GM19351 (cell line): ENCODE data around the gene ZDHHC4.
"Not testable (repeated sequence)": the region's sequence is repeated elsewhere in the genome, so short reads cannot be mapped to it uniquely, and the experiment has no call there.

Experiments used
- ATAC-seq: cut with Tn5 transposase; IDR thresholded peaks from one replicate; pipeline ENCODE4 v1.9.1; 2021; ENCODE audit warnings: mild to moderate bottlenecking, moderate library complexity; ENCODE audit not compliant: unreplicated experiment

ZDHHC4 gene

GRCh38 chr7:6559896-6560295 lies 17.4 kb upstream of the ZDHHC4 start:
- no peak for ATAC-seq

GRCh38 chr7:6562106-6562505 lies 15.1 kb upstream of the ZDHHC4 start:
- no peak for ATAC-seq

- ATAC-seq, result no peak
Measured at GRCh38 chr7:6563936-6564770, 13.1 kb upstream of the ZDHHC4 start.

DNA sequence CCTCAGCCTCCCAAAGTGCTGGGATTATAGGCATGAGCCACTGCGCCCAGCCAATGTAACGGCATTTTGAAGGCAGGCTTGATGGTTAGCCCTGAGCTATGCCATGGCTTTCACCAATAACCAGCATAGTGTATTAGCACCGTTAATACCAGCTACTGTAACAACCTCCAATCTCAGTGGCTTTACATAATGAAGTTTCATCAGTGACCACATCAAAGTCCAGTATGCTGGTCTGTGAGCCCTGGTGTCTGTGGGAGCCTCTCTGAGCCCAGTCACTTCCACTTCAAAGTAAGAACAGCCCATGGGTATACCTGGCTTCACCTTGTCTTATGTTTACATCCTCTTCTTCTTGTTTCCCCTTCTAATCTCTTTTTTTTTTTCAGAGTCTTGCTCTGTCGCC lies 11.6 kb upstream of the ZDHHC4 start:
- ATAC-seq, result no peak

GRCh38 chr7:6567886-6568285 lies 9.4 kb upstream of the ZDHHC4 start:
- no peak for ATAC-seq

DNA sequence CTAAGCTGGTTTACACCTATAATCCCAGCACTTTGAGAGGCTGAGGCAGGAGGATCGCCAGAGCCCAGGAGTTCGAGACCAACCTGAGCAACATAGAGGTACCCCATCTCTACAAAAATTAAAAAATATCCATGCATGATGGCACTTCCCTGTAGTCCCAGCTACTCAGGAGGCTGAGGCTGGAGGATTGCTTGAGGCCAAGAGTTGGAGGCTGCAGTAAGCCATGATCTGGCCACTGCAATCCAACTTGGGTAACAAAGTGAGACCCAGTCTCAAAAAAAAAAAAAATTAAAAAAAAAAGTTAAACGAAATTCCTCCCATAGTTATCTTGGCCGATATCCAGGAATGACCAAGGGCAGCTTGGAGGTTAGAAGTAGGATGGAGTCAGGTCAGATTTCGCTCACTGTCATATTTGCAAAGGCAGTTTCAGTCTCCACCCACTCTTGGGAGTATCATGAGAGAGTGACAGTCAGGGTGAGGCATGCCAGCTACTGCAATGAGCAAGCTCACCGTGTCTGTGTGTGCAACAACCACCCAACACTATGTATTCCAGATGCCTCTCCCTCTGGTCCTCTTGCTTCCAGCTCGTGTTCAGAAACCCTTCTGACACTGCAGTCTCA lies 6.0 kb upstream of the ZDHHC4 start:
- no peak for ATAC-seq

- ATAC-seq, result no peak
Measured at GRCh38 chr7:6575281-6576023, 1.8 kb upstream of the ZDHHC4 start.

DNA sequence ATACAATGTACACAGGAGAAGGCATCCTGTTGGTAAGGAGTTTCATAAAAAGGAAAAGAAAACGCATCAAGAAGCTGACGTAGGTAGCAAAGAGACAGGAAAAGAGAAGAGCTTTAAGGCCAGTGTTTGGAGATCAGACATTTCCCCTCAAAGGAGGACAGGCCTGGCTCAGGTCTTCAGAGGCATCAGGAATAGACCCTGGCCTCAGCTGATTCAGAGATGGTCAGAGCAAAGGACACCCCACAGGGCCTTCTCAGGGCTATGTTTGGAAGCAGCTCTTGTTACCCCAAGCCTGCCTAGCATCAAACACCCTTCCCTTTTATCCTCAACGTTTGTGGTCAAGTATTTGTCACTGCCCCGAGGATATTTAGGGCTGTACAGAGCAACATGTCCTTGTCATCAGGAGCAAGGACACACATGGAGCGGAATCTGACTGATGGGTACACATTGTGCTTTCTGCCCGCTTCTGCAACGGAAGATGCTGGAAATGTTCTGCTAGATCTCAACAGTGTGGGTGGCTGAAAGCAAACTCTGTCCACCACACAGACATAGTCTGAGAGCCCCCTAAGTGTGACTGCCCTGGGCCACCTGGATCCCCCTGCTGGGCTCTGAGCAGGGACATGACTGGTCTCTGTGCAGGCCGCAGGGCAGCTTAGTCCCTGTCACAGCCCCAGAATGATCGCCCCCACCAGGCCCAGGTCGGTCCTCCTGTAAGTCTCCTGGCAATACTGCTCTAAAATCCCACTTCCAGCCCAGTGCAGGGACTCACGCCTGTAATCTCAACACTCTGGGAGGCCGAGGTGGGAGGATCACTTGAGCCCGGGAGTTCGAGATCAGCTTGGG lies 1.0 kb upstream of the ZDHHC4 start:
- no peak for ATAC-seq

- not testable (repeated sequence) for ATAC-seq
Measured at GRCh38 chr7:6576867-6577368, 336 bp upstream of the ZDHHC4 start.

- ATAC-seq, result no peak
Measured at GRCh38 chr7:6578114-6579084, 1.1 kb downstream of the ZDHHC4 start.

DNA sequence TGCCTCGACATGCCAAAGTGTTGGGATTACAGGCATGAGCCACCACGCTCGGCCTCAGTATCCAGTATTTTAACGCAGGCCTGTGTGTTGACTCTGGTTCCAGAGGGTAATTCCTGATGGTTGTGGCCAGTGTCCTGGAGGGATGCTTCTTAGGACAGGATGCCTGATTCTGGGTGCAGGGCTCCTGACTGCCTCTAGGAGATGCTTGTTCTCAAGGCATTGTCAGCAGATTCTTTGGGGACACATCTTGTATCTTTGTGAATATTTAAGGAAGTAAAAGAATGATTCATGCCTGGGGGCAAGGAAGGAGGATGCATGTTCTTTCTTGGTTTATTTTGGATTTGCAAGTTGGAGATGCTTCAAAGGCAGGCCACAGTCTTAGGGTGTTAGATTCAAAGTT lies 2.2 kb downstream of the ZDHHC4 start:
- ATAC-seq, result no peak

DNA sequence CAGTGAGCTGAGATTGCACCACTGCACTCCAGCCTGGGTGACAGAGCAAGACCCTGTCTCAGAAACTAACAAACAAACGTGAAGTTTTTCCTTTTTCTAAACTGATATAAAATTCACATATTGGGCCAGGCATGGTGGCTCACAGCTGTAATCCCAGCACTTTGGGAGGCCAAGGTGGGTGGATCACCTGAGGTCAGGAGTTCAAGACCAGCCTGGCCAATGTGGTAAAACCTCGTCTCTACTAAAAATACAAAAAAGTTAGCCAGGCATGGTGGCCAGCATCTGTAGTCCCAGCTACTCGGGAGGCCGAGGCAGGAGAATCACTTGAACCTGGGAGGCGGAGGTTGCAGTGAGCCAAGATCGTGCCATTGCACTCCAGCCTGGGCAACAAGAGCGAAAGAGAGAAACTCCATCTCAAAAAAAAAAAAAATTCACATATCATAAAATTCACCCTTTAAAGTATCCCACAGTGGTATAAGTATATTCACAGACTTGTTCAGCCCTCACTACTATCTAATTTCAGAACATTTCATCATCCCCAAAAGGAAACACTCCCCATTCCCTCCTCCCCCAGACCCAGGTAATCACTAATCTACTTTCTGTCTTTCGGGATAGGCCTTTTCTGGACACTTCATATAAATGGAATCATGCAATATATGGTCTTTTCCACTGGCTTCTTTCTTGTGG lies 8.6 kb downstream of the ZDHHC4 start:
- ATAC-seq, result not testable (repeated sequence)

DNA sequence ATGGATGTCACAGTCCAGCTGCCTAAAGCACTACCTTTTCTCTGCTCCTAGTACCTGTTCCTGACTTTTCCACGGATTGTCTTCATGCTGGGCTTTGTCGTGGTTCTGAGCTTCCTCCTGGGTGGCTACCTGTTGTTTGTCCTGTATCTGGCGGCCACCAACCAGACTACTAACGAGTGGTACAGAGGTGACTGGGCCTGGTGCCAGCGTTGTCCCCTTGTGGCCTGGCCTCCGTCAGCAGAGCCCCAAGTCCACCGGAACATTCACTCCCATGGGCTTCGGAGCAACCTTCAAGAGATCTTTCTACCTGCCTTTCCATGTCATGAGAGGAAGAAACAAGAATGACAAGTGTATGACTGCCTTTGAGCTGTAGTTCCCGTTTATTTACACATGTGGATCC lies 11.3 kb downstream of the ZDHHC4 start:
- ATAC-seq, result no peak

DNA sequence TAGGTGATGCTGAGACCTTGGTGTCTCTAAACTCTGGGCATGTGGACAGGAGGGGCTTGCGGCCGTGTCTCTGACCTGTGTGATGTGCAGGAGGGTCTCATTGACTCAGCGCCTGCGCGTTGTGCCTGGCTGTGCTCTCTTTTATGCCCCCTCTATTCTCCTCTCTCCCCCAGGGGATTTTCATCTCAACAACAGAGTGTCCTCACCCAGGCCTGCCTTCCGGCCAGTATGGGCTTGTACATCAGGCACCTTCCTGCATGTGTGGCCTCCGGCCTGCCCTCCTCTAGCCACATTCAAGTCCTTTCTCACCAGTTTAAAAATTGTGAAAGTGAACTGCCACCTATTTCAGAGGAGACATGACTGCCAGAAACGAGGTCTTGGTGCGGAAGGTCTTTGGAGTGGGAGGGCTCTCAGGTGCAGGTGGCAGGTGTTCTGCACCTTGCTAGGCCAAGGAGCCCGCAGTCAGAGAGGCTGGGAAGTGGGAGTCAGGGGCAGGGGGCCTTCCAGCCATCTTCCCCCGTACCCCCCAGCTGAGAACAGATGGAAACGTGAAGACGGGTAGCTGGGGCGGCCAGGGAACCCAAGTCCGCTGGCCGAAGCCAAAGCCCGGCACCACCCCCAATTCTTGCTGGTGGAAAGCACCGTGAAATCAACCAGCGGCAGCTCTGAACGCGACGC lies 12.0 kb downstream of the ZDHHC4 start:
- no peak for ATAC-seq

GRCh38 chr7:6589829-6590644 lies 12.8 kb downstream of the ZDHHC4 start, which contains the start of gene INTS15:
Gene INTS15 (plus strand): TSS chr7:6590021. CDS start chr7:6590284, 263 bp downstream.
- ATAC-seq, result peak; percentile 80

- ATAC-seq, result peak; percentile 35
Measured at GRCh38 chr7:6590645-6591110, 13.4 kb downstream of the ZDHHC4 start.

DNA sequence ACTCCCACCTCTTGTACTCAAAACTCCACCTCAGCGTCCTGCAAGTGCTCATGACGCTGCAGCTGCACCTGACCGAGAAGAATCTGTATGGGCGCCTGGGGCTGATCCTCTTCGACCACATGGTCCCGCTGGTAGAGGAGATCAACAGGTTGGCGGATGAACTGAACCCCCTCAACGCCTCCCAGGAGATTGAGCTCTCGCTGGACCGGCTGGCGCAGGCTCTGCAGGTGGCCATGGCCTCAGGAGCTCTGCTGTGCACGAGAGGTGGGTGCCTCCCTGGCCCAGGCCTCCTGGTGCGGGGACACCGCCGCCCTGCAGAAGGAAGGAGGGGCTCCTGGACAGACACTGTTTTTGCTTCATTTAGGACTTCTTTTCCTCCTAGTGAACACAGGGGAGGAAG lies 22.8 kb downstream of the ZDHHC4 start:
- ATAC-seq, result no peak
